Activated CD4-positive, alpha-beta T cell treated with anti-CD3 and anti-CD28 coated beads, Interleukin-2, amount 50 U/mL, for 16 hours (primary cell): Measurements from ENCODE around the gene SMAD4.
A peak's percentile ranks its signal among the peaks of the same experiment; 100 is the strongest.

Experiments used
- DNase-seq: peaks from one replicate; pipeline ENCODE4 v3.0.0-alpha.2; 2020

The SMAD4 gene

DNA sequence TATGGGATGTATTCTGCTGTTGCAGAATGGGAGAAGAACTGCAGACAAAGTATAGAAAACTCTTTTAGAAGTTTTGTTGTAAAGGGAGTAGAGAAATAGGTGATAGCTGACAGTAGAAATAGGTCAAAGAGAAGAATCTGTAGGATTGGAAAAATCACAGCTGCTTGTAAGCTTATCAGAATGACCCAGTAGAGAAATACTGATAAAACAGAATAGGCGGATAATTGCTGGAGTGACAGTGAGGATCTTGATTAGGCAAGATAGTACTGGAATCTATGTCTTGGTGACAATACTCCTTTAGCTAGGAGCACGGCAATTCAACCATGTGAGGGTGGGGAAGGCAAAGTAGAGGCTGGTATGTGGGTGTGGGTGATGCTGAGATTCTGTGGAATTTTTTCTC is 4.5 kb upstream of the SMAD4 start:
- no peak for DNase-seq

DNA sequence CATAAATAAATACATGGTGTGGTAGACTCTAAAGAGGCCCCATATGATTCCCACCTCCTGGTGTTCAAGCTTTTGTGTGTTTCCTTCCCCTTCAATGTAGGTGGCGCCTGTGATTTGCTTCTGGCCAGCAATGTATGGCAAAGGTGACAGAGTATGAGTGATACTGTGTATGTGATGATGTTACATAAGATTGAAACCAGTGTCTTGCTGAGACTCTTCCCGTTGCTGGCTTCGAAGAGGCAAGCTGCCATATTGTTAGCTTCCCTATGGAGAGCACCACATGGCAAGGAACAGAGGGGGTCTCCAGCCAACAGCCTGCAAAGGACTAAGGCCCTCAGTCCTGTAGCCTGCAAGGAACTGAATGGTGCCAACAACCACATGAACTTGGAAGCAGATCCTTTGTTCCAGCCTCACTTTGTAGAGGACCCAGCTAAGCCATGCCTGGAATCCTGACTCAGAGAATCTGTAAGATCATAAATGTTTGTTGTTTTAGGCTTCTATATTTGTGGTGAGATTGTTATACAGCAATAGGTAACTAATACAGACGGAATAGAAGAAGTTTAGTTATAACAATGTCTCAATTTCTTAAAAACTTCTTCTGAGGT is 1.7 kb upstream of the SMAD4 start:
- peak; percentile 51 for DNase-seq

DNA sequence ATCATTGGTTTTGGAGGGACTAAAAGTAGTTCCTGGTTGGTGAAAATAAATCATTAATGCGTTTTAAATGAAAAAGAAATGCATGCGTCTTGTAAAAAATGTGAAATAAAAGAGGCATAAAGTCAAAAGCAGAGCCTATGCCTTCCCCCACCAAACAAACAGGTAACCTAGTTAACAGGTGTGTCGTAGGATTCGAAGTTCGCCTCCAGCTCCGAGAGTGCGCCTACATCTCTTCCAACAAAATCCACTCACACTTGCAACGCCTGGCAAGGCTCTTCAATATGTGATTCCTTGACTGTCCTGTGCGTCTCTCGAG is 677 bp upstream of the SMAD4 start:
- DNase-seq, result no peak

DNA sequence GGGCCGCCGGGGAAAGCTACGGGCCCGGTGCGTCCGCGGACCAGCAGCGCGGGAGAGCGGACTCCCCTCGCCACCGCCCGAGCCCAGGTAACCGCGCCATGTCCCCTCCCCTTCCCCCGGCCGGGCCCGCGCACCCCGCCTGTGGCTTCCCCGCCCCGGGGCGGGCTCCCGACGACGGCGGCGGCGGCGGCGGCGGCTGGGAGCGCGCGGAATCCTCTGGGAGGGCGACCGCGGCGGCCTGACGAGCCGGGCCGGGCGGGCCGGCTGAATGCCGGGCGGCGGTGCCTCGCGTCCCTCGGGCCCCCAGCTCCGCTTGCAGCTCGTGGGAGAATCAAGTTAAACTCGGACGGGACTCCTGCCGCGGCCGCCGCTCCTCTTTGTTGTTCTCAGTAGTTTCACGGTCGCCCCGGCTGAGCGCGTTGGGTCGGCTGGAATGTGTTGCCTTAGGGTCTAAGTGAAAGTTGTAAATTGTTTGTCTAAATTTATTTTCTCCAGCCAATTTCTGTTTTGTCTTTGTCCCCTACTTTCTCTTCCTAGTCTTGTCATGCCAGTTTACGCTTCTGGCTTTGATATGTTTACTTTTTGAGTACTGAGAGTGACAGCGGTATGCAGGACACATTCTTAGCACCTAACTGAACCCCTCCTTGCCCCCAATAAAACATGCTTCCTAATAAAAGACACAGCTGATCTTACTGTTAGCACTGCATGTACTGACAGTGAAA is 685 bp downstream of the SMAD4 start:
- peak; percentile 56 for DNase-seq

DNA sequence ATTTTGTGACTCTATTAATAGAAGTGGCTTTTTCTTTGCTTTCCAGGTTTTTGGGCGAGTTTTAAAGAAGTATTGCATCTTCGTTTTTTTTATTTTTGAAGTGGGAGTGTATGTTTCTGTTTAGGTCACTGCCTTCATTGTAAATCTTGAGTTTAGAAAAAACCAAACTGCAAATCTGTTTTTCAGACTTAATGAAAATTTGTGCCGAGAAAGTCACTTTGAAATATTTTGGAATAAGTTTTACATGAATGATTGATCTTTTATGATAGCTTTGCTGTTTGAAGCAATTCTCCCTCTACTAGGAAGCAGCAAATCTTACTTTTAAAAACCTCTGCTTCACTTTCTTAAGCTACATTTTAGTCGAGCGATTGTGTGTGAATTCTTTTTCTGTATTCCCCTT is 2.2 kb downstream of the SMAD4 start:
- no peak for DNase-seq

DNA sequence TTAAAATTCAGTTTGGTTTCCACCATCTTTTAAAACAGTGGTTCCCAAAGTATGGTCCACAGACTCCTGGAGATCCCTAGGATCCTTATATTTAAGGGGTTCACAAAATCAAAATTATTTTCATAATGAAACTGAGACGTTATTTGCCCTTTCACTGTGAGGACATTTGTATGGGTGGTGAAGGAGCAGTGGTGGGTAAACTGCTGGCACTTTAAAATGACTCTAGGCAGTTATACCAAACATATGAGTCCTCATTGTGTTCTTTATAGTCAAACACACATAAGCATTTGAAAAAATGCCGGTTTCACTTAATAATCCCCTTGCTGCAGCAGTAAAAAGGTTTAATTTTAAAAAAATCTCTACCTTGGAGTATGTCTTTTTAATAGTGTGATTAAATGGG is 7.2 kb downstream of the SMAD4 start:
- no peak for DNase-seq

DNA sequence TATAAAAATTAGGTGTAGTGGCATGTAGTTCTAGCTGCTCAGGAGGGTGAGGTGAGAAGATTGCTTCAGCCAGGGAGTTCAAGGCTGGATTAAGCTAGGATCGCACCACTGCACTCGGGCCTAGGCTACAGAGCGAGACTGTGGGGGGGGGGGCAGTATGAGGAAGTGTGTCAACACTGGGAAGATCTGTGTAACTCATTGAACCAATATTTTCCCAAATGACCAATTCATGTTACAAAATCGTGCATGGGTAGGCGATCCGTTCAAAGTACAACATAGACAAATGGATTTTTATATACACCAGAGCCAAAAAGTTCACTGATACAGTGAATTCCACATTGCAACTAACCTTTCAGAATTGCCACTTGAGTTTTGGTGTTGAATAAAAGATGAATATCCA is 8.1 kb downstream of the SMAD4 start:
- DNase-seq, result no peak

DNA sequence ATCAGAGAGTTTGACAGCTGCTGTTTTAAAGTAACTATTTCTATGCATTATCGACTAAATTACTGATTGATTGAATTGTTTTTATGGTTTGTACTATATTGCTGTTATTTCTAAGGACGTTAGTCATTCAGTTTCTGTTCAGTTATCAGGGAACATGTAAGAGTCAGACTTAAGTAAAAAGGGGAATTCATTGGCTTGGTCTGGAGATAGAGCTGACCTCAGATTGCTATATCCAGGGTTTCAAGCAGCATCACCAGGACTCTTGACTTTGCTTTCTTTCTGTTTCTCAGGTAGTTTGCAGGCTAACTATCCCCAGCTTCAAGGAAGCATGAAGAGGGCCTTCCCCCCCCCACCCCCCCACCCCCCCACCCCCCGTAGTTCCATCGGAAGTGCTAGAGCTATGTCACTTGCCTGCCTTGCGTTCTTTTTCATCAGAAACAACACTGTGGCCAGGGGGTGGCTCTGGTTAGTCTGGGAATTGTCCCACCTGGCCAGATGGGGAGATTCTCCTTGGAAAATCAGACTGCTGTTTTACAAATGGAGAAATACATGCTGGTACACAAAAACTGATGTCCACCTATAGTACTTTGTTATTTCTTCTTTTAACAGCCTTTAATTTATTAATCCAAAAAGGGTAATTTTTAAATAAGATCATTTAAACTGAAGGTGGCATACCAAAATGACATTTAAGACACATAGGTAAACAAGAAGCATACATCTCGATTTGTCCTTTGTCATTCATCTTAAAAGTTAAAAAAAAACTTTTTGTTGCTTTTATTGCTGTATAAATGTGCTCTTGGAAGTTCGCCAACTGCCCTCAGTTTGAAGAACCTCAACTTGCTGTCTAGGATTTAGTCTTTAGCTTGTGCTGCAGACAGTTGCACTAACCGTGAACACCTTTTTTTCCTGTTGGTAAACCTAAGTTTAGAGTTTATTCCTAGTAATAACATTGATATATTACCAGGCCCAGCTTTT is 9.4 kb downstream of the SMAD4 start:
- DNase-seq, result peak; percentile 9

DNA sequence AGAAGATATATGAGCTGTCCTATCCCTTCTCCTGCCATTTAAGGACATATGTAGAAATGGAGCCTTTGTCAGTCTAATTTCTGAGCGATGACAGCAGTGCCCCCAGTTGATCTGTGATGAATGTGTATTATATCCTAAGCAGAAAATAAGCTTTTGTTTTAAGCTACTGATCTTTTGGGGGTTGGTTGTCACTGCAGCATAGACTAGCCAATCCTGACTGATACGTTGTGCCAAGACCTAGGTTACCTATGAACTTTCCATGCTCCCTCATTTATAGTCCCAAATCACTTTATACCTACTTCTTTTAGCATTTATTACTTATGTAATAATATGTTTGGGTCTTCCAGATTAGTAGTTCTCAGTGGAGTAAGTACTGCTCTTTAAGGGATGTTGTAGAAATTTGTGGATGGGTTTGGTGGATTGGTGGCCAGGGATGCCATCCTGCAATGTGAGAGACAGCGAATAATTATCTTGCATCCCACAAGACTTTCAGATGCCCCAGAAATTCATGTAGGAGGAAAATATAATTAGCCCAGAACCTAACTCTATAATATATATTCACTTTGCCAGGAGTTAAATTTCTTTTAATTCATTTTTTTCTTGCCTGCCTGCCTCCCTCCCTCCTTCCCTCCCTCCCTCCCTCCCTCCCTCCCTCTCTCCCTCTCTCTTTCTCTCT is 11.8 kb downstream of the SMAD4 start:
- no peak for DNase-seq

DNA sequence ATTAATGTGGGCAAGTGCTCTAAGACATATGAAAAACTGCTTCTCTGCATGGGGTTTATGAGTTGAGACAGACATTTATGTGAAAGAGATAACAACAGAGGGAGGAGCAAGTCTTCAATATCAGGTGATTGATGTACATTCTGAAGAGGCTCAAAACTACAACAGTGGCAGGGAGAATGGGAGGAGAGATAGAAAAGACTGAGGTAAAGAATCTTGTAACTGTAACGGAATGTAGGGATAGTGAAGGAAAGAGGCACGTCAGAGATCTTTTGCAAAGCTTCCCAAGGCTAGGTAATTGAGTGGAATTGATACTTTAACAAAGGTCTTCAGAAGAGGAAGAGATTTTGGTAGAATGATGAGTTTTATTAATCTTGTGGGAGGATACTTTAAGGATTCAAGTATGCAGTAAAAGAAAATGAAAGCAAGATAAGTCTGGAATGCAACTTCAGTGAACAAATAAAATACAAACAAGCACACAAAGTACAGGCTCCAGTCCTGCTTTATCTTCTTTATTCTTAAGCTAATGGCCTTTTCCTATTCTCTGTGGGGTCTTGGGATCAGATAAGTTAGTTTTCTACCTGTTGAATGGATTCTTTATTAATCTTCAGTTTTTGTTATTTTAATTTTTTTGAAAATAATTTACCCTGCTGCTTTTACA is 15.0 kb downstream of the SMAD4 start:
- DNase-seq, result no peak

DNA sequence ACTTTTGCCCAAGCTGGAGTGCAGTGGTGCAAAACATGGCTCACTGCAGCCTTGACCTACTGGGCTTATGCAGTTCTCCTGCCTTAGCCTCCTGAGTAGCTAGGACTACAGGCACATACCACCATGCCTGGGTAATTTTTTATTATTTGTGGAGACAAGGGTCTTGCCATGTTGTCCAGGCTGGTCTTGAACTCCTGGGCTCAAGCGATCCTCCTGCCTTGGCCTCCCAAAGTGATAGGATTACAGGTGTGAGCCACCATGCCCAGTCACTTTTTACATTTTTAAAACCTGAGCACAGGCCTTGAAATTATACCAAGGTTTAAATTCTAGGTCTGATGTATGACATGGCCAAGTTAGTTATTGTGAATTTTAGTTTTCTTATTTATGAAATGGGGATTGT is 18.2 kb downstream of the SMAD4 start:
- DNase-seq, result no peak

DNA sequence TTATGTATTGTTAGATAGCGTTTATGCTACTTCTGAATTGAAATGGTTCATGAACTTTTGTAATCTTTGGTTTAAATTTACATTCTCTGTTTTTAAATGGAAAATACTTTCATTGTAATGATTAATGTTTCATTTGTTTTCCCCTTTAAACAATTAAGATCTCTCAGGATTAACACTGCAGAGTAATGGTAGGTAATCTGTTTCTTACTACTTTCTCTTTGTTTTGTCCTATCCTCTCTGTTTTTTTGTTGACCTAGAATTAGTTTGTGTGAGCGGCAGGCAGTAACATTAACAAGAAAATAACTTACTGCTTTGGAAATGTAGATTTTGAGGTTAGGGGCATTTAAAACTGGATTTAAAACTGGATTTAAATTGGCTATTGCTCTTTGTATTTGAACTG is 19.1 kb downstream of the SMAD4 start:
- DNase-seq, result no peak

DNA sequence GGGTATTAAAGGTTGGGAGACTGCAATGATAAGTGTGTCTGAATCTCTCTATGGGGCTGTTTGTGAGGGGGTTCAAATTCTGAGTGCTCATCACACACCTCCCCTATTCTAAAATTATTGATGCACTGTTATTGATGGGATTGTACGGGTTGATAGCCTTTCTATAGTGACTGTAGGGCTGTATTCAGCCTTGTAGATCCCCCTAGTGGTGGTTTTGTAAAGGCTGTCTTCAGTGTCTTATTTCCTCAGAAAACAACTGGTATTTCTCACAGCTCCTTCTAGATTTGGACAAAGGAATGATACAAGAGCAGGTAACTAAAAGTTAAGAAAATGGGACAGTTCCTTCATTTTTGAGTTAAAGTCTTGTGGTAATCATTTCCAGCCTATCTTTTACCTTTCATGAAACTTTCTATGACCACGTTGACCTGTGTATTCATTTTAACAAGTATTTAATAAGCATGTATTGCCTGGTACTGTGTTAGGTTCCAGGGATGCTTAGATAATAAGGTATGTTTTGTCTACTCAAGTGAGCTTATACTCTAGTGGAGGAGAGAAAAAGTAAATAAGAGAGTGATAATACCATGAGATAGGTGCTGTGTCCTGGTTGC is 21.2 kb downstream of the SMAD4 start:
- peak; percentile 63 for DNase-seq

DNA sequence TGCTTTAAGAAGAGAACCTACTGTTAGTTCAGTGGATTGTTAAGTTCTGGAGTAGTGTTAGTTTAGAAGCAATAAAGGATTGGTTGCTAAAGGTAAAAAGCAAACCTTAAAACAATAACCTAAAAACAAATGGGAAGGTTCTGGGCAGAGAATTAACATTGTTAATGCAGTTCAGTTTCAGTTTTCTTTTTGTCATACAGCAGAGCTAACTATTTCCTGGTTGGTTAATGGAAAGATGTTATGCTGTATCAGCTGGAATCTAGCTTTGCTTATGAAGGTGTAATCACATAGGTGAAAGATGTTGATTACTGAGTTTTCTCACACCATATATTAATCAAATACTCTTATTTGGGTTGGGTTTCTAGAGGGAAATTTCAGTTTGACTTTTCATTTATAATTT is 23.8 kb downstream of the SMAD4 start:
- peak; percentile 30 for DNase-seq

DNA sequence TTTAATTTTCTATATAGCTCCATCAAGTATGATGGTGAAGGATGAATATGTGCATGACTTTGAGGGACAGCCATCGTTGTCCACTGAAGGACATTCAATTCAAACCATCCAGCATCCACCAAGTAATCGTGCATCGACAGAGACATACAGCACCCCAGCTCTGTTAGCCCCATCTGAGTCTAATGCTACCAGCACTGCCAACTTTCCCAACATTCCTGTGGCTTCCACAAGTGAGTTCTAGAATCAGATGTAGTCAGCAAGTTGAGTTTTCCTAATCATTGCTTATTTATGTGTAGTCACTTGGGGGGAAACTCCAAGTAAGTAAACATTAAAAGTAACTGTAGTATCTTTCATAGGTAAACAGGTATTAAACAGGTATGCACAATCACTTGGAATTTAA is 24.8 kb downstream of the SMAD4 start:
- no peak for DNase-seq

DNA sequence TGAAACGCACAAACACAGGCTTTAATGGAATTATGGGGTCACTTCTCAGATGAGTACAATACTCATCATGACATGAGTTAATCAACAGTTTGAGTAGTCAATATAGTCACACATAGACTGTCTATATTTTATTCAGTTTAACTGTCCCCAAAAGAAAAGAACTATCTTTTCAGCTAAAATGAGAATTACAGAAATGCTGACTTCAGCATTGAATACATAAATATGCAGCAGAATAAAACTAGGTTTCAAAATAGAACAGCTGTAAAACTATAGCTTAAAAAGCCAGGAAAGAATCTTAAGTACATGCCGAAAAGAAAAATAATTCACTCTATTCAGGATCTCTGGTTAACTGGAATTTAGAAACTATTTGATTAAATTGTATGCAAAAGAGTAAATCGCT is 30.0 kb downstream of the SMAD4 start:
- no peak for DNase-seq

DNA sequence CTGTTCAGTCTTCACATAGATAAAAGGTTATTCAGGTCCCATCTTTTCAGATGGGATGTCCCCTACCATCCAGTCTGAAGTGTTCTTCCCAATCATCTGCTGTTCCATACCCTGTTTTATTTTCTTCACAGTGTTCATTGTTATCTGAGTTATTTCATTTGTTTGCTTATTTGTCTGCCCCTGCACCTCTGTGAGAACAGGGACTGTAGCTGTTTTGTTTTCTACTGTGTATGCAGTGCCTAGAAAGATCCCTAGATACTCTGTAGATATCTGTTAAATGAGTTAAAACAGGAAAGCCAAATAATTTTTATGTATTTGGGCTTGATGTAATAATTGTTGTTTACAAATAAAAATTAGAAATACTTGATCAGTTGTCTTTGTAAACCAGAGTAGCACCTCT is 34.2 kb downstream of the SMAD4 start:
- no peak for DNase-seq

DNA sequence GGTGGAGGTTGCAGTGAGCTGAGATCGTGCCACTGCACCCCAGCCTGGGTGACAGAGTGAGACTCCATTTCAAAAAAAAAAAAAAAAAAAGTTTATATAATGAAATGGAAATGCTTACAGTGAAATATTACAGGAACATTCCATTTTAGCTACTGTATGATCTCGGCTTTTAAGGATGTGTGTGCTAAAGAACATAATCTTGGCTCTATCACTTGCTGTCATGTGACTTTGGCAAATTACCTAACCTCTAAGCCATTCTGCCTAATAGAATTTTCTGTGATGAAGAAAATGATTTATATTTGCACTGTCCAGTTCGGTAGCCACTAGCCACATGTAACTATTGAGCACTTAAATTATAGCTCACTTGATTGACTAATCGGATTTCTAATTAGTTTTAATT is 36.3 kb downstream of the SMAD4 start:
- DNase-seq, result no peak

DNA sequence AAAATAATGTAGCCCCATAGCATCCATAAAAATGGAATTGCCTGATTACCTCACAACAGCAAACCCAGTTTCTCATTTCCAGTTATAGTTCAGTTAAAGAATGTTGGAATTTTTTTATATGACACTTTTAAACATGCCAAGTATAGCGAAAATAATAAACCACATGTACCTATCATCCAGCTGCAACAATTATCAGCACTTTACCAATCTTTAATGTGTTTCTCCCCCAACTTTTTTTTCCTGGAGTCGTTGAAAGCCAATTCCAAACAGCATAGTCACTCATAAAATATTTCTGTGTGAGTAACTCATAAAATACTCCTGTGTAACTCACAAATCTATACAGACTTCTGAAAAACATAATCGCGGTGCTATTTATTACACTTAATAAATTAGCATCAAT is 38.1 kb downstream of the SMAD4 start:
- DNase-seq, result no peak

DNA sequence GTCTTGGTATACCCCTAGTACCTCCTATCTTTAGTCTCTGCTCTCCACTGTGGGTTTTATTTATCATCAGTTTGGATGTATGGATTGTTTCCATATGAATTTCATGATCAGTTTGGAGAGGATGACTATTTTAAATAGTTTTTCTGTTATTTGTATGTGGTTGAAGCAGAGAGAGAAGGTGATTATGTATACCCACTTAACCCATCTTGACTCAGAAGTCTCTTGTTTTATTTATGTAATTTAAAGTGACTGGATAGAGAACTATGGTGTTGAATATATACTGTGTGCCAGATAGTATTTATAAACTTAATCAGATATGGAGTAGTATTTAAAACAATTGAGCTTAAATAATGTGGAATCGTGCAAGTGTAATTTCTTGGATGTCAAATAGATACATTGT is 39.9 kb downstream of the SMAD4 start:
- DNase-seq, result no peak

DNA sequence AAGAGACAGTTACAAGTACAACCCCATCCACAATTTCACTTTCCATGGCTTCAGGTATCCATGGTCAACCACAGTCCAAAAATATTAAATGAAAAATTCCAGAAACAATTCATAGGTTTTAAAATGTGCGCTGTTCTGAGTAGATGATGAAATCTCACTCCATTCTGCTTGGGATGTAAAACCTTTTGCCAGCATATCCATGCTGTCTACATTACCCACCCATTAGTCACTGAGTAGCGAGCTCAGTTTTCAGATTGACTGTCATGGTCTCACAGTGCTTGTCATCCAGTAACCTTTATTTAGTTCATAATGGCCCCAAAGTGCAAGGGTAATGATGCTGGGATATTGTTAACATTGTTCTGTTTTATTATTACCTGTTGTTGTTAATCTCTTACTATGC is 40.5 kb downstream of the SMAD4 start:
- DNase-seq, result peak; percentile 18

DNA sequence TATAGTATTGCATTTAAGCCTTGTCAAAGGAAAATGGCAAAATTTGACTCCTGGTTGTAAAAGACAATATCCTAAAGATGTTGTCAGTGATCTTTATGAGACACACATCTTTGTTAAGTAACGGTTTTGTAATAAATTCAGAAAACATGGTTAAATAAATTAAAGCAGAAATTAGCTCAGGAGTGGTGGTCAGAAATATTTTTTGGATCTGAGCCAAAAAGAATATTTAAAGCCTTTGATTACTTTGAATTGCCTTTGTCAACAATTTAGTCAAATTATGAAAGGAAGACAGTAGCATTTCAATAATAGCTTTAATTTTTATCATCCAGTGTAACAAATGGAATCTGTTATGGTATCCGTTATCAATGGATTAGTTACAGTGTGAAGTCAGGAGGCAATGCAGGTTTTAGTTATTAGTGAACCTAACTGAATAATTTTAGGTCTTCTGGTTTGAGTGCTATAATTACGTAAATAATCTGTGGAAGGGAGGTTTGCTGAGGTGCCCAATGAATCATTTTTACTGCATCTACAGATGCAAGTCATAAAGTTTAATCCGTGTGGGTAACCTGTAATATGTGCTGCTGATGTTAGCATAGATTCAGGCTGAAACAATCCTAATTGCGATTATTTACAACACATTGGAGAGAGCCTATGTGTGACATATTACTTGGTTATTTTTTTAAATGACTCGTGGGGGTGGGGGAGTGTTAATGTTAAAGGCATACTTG is 42.7 kb downstream of the SMAD4 start:
- no peak for DNase-seq
